ENCODE data around the gene ACACB. TPM values are rescaled to one million over a fixed set of nuclear protein-coding genes. Genes with fewer than 3 reads are reported as not detected.
"Not testable (repeated sequence)": the region's sequence is repeated elsewhere in the genome, so short reads cannot be mapped to it uniquely, and the experiment has no call there.

Gene ACACB
- polyA plus RNA-seq, 3 donors = 15.5 to 17.3 (median 15.6) TPM

GRCh38 chr12:109139360-109139759 is 23.0 kb downstream of the ACACB start:
- no peak for DNase-seq (ENCODE audit: low read depth in 3 of 3, low spot score in 2 of 3)

GRCh38 chr12:109139791-109140190 is 23.4 kb downstream of the ACACB start:
- no peak for DNase-seq (ENCODE audit: low read depth in 3 of 3, low spot score in 2 of 3)

DNA sequence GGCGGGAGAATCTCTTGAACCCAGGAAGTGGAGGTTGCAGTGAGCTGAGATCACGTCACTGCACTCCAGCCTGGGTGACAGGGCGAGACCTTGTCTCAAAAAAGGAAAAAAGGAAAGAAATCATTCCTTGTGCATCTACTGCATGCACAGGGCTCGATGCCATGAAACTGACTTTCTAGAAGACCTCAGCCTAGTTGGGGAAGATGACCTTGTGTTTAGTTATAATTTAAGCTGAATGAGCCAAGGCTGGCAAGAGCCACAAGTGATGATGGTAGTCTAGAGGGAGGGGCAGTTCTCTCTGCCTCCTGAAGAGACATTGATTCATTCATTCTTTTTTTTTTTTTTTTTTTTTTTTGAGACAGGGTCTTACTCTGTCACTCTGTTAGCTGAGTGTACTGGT is 24.2 kb downstream of the ACACB start:
- no peak for DNase-seq (ENCODE audit: low read depth in 3 of 3, low spot score in 2 of 3)

DNA sequence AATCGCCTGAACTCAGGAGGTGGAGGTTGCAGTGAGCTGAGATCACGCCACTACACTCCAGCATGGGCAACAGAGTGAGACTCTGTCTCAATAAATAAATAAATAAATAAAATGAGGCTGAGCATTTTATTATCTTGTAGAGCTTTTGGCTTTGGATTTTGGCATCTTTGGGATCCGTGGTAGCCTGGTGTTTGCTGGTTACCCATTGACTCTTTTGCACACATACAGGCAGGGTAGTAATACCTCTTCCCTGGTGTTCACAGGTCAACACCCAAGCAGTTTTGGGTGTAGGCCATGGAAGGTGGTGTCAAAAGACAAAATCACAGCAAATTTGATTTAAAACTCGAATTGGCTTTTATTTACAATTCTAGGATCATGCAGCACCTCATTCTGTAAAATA is 27.8 kb downstream of the ACACB start:
- DNase-seq (ENCODE audit: low read depth in 3 of 3, low spot score in 2 of 3) = no peak

- DNase-seq (ENCODE audit: low read depth in 3 of 3, low spot score in 2 of 3) = not testable (repeated sequence)
Measured at GRCh38 chr12:109147126-109147525, 30.7 kb downstream of the ACACB start.

DNA sequence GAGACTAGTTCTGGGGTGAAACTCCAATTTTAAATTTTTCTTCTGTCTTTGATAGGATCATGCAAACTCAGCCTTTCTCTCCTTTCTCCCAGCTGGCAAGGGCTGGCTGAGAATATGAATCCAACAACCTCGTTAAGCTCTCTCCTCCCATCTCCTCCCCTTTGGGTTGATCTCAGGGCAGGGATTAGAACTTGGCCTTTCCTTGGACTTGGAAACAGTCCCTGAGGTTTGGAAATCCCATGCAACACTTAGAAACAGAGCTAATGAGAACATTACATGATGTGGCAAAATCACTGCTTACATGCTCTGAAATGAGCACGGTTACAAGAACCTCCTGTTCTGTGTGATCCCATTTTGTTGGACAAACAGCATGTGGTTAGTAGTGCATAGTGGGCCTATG is 31.6 kb downstream of the ACACB start:
- no peak for DNase-seq (ENCODE audit: low read depth in 3 of 3, low spot score in 2 of 3)

GRCh38 chr12:109150124-109150640 is 33.8 kb downstream of the ACACB start:
- no peak for DNase-seq (ENCODE audit: low read depth in 3 of 3, low spot score in 2 of 3)

DNA sequence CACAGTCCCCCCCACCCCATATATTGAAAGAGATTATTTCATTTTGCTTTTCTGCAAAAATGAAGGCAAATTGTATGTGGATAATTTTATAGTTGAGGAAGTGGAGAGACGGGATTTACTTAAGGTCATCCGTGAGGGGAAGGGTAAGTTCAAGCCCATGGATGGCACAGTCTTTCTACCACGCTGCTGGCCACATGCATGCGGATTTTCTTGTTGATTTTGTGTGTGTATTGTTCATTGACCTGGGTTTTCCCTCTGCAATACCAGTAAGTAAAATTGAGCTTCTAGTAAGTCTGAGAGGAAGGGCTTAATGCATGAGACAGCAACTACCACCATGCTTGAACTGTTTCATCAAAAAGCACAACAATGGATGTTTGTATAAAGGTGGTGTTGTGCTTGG is 35.1 kb downstream of the ACACB start:
- no peak for DNase-seq (ENCODE audit: low read depth in 3 of 3, low spot score in 2 of 3)

DNA sequence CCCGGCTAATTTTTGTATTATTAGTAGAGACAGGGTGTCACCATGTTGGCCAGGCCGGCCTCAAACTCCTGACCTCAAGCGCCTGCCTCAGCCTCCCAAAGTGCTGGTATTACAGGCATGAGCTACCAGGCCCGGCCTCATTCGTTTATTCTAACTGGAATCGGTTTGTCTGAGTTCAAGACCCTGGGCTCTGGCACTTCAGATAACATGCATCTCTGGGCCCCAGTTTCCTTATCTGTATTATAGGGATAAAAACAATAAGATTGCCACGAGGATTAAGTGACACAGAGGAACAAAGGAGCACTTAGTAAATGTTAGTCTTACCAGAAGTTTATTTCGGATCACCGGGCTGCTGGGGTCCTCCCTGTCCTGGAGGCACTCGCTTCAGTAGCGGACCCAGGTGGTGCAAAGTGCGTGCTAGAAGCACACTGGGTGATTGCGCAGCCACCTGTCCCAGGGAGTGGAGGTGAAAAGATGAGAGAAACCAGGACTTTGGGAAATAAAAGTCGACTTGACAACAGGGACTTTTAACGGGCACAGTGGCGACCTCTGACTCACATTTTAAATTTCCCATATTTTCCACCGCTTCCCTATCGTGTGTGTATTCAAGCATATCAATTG is 37.5 kb downstream of the ACACB start:
- no peak for DNase-seq (ENCODE audit: low read depth in 3 of 3, low spot score in 2 of 3)

DNA sequence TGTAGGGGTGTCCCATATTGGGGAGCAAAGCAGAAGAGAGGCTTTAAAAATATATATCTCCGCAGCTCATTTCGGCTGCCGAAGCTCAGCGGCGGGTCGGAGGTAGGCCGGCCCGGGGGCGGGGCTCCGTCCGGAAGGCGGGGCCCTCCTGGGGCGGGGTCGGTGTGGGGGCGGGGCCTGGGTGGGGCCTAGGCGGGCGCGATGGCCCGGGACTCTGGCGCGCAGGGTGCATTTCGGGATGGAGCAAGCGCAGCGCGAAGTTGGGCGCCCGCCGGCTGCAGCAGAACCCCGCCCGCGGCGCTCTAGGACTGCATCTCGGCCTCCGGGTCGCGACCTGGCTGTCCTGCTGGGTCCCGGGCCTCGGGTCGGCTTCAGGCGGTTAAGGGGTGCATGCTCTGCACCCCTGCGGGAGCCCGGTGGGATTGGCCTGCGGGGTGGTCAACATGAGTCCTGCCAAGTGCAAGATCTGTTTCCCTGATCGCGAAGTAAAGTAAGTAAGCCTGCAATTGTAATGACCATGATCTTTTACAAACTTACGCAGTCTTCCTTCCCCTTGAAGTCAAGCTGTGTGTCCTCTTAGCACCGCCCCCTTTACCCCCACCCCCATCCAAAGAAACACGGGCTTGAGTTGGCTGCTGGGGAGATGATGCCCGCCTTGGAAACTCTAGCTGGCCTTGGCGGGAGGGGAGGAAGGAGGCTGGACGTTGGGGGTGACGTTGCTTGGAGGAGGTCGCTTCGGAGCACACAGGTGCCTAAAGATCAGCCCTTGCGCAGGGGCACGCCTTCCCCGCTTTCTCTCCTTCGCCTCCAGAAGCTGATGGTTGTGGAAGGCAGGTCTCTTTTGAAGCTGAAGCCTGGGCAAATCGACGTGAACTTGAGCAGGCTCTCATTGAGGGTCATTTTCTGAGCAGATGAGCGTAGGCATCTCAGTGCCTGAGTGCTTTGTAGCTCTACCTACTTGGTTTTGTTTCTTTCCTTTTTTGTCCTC is 38.4 kb downstream of the ACACB start:
- DNase-seq (ENCODE audit: low read depth in 3 of 3, low spot score in 2 of 3) = peak in 2 of 3 donors; percentile 41 to 56

DNA sequence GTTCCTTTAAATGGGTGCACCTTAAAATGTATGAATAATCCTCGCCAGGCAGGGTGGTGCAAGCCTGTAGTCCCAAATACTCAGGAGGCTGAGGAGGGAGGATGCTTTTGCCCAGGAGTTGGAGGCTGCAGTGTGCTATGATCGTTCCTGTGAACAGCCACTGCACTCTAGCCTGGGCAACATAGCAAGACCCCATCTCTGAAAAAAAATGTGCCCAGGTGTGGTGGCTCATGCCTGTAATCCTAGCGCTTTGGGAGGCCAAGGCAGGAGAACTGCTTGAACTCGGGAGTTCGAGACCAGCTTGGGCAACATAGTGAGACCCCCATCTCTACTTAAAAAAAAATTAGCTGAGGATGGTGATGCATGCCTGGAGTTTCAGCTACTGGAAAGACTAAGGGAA is 39.6 kb downstream of the ACACB start:
- no peak for DNase-seq (ENCODE audit: low read depth in 3 of 3, low spot score in 2 of 3)

- DNase-seq (ENCODE audit: low read depth in 3 of 3, low spot score in 2 of 3) = no peak
Measured at GRCh38 chr12:109156586-109156985, 40.2 kb downstream of the ACACB start.

GRCh38 chr12:109157986-109158385 is 41.6 kb downstream of the ACACB start:
- DNase-seq (ENCODE audit: low read depth in 3 of 3, low spot score in 2 of 3) = no peak

DNA sequence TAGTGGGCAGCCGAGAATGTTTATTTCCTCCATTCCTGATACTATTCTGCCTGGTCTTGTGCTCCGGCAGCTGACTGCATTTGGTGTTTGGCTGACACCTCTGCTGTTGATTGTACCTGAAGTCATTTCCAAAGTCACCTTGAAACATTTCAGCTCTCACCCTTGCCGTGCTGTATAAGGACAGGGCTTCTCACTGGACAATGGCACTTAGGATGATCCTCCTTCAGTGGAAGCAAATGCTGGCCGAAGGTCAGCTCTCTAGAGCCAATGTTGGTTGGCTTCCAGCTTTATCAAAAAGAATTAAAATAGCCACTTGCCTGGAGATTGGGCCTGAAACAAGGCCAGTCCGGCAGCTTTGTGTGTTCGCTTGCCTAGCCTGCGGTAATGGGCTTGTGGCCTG is 44.0 kb downstream of the ACACB start:
- DNase-seq (ENCODE audit: low read depth in 3 of 3, low spot score in 2 of 3) = no peak

- no peak for DNase-seq (ENCODE audit: low read depth in 3 of 3, low spot score in 2 of 3)
Measured at GRCh38 chr12:109160873-109161272, 44.5 kb downstream of the ACACB start.

DNA sequence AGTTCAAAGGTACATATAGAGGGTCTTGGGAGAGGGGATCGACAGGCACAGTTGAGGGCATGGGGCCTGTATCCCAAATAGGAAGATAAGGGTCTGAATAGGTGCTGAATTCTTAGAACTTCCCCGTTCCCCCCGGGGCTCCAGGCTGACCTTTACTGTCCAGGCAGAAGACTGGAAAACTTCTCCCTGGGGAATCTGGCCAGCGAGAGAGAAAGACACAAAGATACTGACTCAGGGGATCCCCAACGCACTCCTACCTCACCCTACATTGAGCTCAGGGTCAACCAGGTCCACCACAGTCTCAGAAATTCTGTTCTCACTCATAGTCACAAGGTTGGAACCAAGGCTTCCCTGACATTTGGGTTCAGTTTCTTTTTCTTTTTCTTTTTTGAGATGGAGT is 46.2 kb downstream of the ACACB start:
- no peak for DNase-seq (ENCODE audit: low read depth in 3 of 3, low spot score in 2 of 3)

DNA sequence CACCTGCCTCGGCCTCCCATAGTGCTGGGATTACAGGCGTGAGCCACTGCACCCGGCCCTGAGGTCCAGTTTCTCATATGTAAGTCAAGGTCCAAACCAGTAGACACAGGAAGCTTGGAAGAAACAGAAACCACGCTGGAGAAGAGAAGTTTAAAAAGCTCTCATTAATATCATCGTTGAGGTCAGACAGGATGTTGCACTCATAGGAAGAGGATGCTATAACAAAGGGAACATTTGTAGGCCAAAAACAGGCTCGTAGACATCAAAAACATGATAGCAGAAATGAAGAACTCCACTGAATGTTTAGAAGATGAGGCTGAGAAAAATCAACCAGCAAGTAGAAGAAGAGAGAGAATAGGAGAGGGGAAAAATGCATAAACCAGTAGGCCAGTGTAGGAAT is 46.8 kb downstream of the ACACB start:
- no peak for DNase-seq (ENCODE audit: low read depth in 3 of 3, low spot score in 2 of 3)

DNA sequence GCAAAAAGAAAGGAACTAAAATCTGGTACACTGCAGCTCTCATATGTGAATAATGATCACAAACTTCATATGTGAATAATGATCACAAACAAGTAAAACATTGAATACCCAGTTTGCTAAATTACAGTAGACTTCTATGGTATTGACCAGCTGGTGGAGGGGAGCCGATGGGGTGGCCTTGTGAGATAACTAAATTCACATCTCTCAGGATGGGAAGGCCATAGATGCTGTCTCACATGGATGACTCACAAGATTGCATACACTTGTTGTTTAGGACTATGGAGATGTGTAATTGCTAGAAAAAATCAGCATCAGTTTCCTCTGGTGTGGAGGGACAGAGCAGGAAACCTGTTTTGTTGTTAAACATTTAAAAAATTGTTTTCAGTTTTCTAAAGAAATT is 49.2 kb downstream of the ACACB start:
- no peak for DNase-seq (ENCODE audit: low read depth in 3 of 3, low spot score in 2 of 3)

DNA sequence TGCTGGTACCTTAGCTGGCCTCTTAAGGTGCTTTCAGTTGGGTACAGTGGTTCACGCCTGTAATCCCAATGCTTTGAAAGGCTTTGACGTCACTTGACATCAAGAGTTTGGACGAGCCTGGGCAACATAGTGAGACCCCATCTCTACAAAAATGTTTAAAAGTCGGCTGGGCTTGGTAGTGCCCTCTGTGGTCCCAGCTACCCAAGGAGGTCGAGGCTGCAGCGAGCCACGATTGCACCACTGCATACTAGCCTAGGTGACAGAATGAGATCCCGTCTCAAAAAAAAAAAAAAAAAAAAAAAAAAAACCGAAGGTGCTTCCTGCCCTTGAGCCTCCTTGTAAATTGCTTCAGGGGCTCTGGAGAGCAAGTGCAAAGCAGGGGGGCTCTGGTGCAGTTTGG is 50.0 kb downstream of the ACACB start:
- DNase-seq (ENCODE audit: low read depth in 3 of 3, low spot score in 2 of 3) = no peak

DNA sequence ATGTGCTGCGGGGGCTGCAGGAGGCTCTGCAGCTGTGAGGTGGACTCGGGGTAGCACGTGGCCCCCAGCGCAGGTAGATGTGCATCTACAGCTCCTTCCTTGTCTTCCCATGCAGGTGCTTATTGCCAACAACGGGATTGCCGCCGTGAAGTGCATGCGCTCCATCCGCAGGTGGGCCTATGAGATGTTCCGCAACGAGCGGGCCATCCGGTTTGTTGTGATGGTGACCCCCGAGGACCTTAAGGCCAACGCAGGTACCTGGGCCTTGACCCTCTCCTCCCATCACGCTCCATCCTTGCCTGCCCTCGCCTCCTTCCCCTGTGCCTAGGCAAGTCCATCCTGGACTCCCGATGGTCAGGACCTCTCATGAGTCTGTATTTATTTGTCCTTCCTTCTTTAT is 51.4 kb downstream of the ACACB start:
- DNase-seq (ENCODE audit: low read depth in 3 of 3, low spot score in 2 of 3) = no peak

GRCh38 chr12:109169262-109169661 is 52.9 kb downstream of the ACACB start:
- DNase-seq (ENCODE audit: low read depth in 3 of 3, low spot score in 2 of 3) = no peak

DNA sequence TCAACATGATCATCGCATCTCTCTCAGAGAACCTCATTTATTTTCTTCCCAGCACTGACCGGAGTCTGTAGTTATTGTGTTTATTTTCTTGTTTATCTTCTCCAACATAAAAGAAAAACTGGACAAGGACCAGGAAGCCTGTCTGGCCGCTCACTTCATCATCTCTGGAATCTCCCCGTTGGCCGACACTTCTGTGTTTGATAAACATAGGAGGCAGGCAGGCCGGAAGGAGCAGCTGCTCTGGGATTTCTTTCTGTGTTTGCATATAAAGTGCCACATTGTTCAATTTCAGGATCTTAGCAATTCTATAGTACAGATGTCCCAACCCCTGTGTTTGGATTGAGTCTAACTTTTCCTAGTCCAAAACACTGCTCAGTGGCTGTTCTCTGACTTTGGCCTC is 53.3 kb downstream of the ACACB start:
- DNase-seq (ENCODE audit: low read depth in 3 of 3, low spot score in 2 of 3) = no peak

Measured in right renal cortex interstitium (tissue), 3 donors.